ENCODE measurements around the gene ZNF407.

Gene ZNF407

DNA sequence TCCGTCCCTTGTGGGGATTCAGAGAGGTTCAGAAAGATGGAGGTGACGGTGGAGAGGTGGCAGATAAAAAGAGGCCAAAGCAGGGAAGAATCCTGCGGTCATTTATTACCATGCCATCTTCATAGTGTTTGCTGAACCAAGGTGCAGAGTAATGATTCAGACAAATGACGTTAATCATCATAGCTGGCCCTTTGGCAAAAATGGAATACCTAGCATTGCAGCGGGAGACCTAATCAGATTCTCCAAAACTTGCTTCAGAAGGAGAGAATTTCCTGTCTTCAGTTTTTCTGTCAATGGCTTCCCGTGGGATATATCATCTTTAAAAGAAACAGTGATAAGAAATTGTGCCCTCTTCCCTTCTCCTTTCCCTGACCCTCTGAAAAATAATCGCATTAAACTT, 435.8 kb downstream of the ZNF407 start:
- no peak for DNase-seq

DNA sequence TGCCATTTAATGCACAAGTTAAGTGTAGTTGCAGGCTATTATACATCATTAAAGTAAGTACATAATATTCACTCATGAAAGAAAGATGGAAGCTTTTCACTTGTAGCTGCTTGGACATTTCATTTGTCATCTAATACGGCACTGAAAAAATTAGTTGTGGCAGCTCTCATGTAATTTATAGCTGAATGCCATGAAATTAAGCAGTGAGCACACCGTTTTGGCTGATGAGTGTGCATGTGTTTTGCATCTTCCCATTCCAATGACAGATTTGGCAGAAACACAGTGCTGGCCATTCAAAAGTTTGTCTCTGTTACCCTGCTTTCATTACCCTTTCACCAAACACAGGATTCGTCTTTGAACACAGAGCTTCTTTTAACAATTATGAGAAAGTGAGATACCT, 437.3 kb downstream of the ZNF407 start:
- DNase-seq: no peak

DNA sequence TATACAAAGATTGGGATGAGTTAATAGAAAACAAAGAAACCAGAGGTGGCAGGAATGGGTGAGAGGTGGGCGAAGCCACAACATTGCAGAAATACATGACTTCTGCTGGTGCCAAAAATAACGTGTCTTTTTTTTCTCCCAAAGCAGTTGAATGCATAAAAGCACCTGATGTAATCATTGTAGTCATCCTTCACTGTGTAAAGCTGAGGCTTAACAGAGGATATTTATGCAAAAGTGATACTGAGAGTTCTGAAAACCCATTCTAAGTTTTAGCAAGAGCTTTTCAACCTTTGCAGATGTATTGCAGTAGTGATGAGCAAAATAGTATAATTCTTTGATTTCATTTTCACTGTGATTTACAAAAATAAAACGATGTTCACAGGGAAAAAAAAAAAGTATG, 438.3 kb downstream of the ZNF407 start:
- DNase-seq: no peak

DNA sequence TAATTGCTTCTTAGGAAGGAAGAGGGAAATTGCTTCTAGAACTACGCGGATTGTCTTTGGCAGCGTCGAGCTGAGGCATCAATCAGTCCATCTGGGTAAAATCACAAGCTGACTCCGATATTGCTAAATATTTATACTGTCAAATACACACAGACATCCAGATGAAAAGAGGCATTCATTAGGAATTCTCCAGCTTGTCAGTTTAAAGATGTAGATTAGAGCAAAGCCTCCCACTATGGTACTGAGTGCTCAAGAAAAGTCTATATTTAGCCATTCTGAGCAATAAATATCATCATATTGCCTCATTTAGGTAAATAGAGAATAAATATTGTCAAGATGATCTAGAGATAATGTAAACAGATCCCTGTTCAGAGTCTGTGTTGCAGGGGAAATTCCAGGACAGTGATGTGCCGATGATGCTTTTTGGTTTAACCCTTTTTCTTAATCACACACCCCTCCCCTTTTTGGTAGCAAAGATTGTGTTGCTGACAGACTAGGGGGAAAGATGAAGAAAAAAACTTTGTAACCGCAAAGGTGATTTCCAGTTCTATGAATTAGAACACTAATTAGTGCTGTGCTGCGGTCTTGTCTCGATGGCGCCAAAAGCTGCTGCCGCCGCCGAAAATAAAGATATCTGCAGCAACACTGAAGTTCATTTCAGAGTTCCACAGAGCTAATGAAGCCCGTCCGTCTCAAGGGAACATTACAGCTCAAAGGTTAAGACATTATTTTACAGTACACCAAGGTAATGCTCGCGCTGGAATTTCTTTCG, 439.4 kb downstream of the ZNF407 start:
- no peak for DNase-seq

DNA sequence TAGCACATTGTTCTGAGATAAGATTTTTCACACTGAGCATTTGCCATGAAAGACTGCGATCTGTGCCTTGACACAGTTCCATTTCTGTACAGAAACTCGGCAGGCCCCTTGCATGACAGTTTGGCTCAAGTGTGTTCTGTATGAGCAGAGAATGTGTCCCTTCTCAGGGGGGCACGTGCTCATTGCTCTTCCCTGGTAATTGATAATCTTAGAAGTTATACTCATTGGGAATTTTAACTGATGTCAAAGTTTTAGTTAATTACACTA, 440.0 kb downstream of the ZNF407 start:
- no peak for DNase-seq

DNA sequence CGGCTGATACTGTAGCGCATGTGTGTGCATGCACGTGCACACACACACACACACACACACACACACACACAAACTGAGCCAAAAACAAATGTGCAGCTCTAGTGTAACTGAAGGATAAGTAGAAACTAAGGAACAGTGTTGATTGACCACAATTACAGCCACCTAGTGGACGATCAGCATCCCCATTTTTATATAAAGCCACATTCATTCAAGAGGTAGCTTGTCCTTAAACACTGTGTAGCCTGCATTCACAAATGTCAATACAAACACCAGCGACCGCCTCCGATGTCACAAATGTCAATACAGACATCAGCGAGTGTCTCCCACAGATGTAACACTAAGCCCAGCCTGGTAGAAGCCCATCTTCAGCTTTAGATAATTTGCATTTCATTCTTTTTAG, 443.9 kb downstream of the ZNF407 start:
- DNase-seq: no peak

DNA sequence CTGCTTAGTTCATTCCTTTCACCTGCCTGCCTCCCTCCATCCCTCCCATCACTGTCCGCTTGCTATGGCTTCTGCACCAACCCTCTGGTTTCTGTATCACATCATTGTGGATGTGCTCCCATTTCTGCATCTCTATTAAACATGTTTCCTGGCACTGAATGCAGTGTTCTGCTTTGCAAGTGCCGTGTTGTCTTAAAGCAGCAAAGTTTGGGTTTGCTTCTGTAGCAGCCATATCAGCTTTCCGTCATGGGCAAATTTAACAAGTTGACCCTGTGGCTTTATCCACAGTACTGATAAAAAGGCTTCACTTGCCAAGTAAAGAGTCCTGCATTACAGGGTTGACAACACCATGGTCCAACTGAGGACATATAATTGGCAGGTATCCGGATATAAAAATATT, 445.8 kb downstream of the ZNF407 start:
- DNase-seq: no peak

DNA sequence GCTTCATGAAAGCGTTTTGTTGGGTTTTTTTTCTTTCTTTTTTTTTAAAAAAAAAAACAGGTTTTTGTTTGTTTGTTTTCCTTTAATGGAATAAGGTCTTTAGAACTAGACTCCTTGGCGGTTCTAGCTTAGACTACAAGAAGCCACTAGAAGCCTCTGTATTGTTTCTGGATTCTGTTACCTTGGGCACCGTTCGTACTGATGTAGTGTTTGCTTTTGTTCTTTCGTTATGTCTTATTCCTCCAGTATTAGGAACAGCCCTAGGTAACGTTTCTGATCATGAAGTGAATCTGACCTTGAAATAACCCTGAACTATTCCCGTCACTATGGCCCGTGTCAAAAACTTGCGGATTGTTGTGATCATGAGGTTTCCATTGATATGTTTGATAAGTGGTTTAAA, 446.6 kb downstream of the ZNF407 start:
- DNase-seq: no peak

DNA sequence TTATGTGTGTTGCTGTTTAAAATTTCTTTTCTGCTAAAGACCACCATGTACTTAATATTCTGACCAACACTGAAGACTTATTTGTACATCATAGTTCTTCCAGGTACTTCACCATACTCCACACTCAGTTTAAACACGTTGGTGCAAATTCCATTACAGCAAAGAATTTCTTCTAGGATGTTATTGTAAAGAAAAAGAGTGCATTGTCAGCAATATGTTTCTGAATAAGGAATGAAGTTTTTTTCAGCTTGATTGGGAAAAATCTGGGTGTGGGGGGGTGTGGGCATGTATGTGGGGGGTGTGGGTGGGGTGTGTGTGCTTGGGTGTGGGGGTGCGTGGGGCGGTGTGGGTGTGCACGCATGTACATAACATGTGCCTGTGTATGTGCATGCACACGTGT, 447.1 kb downstream of the ZNF407 start:
- no peak for DNase-seq

DNA sequence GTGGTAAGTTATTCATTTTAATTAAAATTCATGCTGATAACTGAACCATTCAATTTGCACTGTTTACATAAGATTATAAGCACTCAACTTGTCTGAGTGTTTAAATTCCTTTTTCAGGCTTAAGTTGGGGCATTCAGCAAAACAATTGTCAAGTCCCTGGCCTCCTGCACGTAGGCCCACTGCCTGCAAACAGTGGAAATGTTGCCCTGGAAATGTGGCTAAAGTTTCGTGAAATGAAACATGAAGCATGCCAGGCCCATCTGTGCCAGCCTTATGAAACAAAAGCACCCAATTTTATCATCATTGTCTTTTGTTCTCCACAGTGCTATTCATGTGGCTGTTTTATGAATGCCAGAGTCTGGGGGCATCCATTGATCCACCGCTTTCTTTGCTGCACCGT, 447.6 kb downstream of the ZNF407 start:
- no peak for DNase-seq

DNA sequence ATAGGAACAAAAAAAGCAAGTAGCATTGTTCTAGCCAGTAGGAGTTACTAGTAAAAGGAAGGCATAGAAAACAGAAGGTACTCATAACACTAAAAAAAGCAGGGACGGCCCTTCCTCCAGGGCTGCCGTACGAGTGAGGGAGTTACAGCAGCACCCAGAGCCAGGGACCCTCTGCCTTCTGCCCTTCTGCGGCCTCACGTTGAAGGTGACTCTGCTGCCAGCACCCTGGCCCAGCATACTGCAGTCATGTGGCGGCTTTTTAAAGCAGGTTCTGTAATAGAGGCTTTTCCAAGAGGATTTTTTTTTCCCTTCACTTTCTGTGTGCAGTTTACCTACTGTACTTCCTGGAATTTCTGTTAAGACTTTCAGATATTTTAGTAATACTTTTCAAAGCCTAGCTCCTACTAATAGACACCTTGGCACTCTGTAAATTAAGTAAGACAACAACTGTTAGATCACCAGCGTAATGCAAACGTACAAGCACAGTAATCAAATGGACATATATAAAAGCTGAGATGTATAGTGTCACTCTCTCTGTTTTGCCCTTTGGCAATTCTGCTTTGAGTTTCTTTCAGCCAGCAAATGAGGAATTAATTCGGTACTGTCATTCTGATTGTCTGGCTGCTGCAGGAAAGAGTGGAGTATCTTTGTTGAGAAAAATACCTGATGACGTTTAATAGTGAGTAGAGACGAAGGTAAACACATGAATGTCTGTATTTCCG, 449.7 kb downstream of the ZNF407 start:
- no peak for DNase-seq

DNA sequence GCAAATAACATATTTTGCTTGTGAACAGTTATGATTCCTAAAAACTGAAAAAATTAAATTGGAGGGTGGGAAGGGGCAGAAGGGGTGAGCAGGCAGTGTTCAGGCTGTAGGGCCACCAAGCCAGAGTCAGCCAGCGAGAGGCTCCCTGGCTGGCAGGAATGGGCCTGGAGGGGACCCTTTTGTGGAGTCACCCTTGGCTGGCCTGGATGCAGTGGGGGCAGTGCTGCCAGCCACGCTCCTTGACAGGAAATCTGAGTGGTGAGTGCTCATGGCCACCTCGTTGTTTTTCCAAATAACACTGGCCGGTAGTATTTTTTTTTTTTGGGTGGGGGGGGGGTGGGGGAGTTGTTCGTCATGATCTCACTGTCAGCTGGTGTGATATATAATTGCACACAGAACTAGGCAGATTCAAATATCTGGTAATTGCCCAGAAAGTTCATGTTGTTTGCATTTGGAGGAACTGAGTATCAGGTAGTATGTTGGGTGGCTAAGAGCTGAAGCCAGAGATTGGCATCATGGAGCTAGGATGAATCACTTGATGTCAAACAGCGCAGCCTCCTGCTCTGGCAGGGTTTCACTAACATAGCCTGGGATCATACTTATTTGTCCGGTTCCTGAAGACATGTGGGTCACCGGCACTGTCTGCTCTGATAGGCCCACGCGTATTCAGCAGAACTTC, 451.2 kb downstream of the ZNF407 start:
- DNase-seq: no peak

DNA sequence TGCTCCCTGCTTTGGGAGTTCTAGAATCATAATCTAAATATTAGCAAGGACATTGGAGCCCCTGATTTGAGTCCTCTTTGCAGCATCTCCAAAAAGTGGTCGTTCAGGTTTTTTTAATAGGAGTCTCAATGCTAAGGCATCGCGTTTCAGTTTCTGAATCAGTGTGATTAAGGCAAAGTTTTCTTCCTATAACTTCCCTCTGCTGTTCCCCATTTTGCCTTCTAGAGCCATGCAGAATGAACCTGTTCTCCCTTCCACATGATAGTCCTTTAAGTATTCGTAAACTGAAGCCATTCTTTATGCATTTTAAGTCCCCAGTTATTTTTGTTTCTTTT, 451.8 kb downstream of the ZNF407 start:
- no peak for DNase-seq

DNA sequence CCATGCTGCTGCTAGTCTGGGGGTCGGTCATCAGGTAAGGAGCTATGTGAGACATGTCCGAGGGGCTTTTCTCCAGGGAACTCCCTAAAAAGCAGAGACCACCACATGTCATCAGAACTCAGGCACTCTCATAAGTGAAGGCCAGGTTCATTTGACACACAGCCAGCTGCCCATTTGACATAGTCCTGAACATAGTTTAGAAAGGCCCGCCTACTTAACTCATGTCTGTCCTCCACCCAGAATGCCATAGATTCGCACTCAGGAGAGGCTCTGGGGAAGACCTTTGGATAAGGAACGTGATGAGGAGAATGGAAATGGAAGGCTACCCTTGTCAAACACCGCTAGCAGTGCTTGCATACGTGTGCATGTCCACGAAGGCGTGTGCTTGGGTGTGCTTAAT, 454.1 kb downstream of the ZNF407 start:
- DNase-seq: no peak

DNA sequence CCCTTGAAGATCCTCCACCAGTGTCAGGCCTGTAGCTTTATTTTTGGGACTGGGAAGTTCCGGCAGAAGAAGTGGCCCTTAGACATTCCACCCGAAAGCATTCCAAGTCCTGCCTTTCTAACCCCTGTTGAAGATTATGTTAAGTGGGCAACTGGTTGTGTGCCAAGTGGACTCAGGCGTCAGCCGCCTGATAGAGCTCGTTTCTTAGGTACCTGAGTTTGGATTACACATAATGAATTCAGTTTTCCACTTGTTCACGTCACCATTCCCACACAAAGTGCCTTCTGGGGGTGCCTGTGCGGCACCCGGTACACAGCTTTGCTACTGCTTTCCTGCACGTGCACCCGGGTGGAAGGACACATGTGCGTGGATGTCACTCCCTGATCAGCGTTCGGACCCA, 454.8 kb downstream of the ZNF407 start:
- DNase-seq: no peak

DNA sequence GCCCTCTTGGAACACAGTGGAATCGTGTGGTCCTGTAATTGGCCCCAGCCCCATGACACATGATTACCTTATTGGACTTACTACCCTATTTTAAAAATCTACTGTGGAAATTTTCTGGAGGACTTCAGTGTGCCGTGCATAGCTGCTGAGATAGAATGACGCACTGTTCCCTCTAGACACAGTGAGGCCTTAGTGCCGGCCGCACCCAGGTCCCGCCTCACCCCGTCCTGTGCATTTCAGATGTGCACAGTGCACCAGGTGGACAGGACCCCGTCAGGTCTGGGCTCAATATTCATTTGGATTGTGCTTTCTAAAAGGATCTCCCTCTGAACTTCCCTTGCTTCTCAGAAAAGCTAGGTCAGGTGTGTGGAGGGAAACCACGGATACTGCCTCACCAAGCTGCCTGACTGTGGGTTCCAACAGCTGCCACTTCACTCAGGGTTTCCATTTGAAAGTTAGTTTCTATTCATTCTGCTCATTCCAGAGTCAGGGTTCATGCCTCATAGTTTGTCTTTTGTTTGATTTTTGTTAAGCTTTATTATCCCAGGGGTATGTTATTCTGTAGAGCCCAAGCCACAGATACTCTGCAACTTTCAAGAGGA, 455.5 kb downstream of the ZNF407 start:
- no peak for DNase-seq

DNA sequence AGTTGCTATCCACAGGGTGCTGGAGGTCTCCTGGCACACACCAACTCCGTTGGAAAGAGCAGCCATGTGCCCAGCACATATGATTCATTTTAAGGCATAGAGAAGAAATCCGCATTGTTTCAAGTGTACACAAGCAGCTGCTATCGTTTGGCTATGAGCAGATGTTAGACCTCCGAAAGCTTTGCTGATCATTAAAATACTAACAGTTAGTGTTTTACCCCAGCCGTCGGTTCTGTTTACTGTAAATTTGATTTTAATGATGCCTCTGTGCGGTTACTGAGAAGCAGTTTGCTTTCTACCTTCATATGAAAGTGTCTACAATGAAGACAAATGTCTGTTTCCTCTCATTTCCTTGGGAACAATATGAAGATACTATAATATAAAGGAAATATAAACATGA, 456.4 kb downstream of the ZNF407 start:
- no peak for DNase-seq

DNA sequence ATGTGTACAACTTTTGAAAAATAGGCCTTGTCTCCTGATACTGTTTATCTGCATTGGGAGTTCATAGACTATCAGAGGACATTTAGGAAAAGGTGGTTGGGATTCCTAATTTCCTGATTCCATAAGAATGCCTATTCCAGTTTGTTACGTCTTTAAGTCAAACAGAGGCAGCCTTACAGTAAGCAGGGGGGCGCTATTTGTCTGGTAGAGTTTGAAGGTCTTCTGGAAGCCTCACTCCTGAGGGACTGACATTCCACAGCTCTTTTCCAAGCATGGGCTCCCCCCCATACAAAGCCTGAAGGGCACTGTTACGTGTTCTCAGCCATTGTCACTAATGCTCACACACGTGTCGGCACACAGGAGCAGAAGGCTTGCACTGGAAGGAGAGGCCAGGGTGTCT, 456.9 kb downstream of the ZNF407 start:
- no peak for DNase-seq

DNA sequence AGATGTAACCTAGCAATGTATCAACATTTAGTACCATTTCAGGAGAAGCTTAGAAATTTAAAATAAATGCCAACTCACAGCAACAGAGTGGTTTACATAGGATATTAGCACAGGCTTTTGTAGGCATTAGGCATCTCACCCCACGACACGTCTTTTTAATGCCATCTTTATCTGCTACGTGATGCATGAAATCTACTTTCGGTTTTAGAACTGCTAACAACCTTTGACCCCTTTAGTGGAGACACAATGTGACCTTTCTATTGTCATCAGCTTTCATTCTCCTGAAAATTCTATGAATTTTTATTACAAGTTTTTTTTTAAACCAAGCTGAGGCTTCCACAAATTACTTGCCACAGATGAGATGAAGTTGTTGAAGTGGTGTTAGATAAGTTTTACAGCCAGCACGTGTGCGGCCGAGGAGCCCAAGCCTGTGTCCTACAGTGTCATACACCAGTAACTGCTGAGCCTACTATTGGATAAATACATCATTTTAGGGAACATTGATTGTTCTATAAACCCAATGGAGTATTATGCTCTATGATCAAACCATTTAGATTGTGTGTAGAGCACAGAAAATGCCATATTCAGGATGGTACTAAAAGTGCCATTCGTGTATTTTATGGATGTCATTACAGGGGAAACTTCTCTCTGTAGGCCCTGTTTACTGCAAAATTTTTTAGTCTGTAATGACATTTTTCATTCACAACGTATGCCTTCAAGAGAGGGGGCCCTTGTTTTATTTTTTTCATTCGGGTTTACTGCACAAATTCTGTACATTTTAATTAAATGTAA, 459.7 kb downstream of the ZNF407 start:
- no peak for DNase-seq

DNA sequence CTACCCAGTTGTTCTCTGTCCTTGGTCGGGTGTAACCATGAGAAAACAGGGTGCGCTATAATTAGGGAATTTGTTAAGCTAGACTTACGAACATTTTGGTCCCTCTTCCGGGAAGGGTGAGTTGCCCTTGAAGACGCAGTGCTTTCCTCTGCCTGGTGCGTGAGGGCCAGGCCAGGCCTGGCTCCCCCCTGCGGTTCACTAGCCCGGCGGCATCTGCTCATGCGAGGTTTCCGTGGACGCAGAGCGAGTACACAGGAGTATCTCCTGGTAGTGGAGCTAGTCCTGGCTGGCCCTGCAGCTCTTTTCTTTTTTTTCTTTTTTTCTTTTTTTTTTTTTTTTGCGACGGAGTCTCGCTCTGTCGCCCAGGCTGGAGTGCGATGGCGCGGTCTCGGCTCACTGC, 462.5 kb downstream of the ZNF407 start:
- DNase-seq: no peak

DNA sequence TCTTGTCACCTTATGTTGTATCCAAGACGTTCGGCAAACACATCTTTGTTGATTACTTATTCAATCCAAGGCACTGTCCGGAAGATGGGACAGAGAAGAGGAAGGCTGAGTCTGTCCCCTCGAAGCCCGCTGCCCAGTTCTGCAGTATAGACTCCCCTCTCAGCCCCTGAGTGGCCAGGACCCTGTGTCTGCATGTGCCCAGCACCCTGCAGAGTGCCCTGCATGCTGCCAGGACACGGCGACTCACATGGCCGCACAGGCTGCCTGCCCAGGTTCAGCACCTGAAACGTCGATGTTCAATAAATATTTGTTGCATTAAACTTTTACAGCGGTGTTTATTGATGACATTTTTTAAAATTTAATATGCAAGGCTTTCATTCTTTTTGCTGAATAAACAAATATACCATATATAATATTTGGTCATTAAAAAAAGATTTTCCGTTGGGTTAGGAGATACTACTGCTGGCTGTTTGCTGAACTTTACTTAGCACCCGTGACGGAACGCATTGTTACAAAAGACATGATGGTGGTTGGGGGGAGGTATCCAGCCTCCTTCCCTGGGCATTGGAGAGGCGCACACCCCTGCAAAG, 464.7 kb downstream of the ZNF407 start:
- no peak for DNase-seq

DNA sequence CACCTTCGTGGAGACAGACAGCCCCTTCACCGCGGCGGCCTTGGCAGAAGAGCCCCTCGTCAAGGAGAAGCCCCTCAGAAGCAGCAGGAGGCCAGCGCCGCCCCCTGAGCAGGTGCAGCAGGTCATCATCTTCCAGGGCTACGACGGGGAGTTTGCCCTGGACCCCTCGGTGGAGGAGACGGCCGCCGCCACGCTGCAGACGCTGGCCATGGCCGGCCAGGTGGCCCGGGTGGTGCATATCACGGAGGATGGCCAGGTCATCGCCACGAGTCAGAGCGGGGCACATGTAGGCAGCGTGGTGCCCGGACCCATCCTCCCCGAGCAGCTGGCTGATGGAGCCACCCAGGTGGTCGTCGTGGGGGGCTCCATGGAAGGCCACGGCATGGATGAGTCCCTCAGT, 465.5 kb downstream of the ZNF407 start:
- DNase-seq: no peak

All from cerebellar nuclear complex (tissue), 1 donor.